ENCODE data around the gene SH3PXD2A.

DNA sequence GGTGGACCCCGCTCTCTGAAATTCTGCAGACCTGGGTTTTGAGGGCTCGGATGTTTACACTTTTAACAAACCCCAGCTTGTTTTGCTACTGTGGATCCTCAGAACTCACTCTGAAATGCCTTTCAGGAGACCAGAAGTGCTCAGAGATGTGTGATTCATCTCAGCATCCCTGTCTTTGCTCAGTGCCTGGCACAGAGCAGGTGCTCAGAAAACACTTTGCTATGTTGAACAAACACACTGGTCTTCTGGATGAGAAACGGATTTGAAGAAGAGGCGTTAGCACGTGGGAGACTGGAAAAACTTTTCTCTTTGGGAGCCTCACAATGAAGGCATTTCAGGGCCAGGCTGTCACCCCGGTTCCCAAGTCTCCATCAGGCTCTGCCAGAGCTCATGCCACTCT is 53.3 kb downstream of the SH3PXD2A start:
- TF ChIP-seq, protein P1, sequence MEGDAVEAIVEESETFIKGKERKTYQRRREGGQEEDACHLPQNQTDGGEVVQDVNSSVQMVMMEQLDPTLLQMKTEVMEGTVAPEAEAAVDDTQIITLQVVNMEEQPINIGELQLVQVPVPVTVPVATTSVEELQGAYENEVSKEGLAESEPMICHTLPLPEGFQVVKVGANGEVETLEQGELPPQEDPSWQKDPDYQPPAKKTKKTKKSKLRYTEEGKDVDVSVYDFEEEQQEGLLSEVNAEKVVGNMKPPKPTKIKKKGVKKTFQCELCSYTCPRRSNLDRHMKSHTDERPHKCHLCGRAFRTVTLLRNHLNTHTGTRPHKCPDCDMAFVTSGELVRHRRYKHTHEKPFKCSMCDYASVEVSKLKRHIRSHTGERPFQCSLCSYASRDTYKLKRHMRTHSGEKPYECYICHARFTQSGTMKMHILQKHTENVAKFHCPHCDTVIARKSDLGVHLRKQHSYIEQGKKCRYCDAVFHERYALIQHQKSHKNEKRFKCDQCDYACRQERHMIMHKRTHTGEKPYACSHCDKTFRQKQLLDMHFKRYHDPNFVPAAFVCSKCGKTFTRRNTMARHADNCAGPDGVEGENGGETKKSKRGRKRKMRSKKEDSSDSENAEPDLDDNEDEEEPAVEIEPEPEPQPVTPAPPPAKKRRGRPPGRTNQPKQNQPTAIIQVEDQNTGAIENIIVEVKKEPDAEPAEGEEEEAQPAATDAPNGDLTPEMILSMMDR (IDR thresholded peaks at IDR 0.05; ENCODE audit: borderline replicate concordance, extremely low read depth, low read length, poor library complexity, severe bottlenecking): no peak
- TF ChIP-seq EZH2 (IDR thresholded peaks at IDR 0.05; ENCODE audit: borderline replicate concordance, low read depth, low read length, severe bottlenecking): no peak

Data from DND-41 (cell line).